ENCODE results near the gene NPIPB8. TPM values are rescaled to one million over a fixed set of nuclear protein-coding genes. Genes with fewer than 3 reads are reported as not detected.
"Not testable (repeated sequence)": the region's sequence is repeated elsewhere in the genome, so short reads cannot be mapped to it uniquely, and the experiment has no call there.

Gene NPIPB8
- total and polyA plus RNA-seq, 9 of the 15 experiments (the other 6 are each of a cell fraction or from before 2014, with no cell fraction given) = 0.16 TPM; not detected in 8

DNA sequence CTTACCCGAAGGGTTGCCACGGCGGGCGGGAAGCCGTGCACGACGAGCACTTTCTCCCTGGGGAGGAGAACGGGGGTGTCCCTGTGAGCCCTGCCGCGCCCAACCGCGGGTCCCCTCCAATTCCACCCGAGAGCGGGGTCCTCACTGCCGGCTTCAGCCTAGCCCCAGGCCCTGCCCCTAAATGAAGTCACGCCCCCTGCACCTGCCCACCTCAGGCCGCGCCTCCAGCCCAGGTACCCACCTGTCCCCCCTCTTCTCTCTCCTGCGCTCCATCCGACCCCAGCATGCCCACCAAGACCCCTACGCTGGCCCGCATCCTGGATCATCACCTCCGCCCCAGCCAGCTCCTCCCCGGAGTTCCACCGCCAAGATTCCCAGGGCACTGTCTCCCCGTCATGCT lies 24.0 kb upstream of the NPIPB8 start:
- DNase-seq (ENCODE audit: extremely low read depth in 1 of 4, low spot score in 3 of 4); H4K20me1 ChIP-seq (replicated peaks; ENCODE audit: control insufficient read depth, insufficient read depth, low read length); H3K27me3 ChIP-seq (ENCODE audit: control insufficient read depth in 2 of 2, insufficient read depth in 2 of 2, low read length in 2 of 2); FAIRE-seq; H3K9ac ChIP-seq (ENCODE audit: insufficient read depth in 1 of 2, low read depth in 2 of 2, low read length in 2 of 2); H3K79me2 ChIP-seq (ENCODE audit: control insufficient read depth, insufficient read depth, low read length); H2AFZ ChIP-seq (ENCODE audit: low read depth, low read length); H3K9me1 ChIP-seq (ENCODE audit: control insufficient read depth, insufficient read depth, low read length); intact Hi-C loops (cut with micrococcal nuclease); POLR2A ChIA-PET; H3K36me3 ChIP-seq (ENCODE audit: control insufficient read depth, insufficient read depth, low read length); H3K4me2 ChIP-seq (ENCODE audit: insufficient read depth, low read length); BruUV-seq (replicated peaks); H3K9me3 ChIP-seq (replicated peaks; ENCODE audit: control insufficient read depth, insufficient read depth, low read depth, low read length); H3K4me3 ChIP-seq; ATAC-seq; CTCF ChIA-PET (ENCODE audit: low intra/inter-chr PET ratio); H3K27ac ChIP-seq (ENCODE audit: extremely low read depth, low read depth, low read length): not testable (repeated sequence)
- in situ Hi-C loops (cut with MboI) = loop anchor here (25.0 kb wide), 4 partner anchors 98 to 1598 kb away; partner anchors contain the start of genes EIF3C and EIF3CL
- H3K4me1 ChIP-seq (replicated peaks in 1 of 2; ENCODE audit: control insufficient read depth in 2 of 2, insufficient read depth in 2 of 2, low read length in 2 of 2) = peaks cover 6 to 15% of the 10 kb centered on the region in 2 experiments; a peak in 3 of 5 replicates
- WGBS (ENCODE audit: insufficient coverage, low coverage, missing lambda C conversion rate) = 33% methylated on average over 3 of the region's 26 CpGs

GRCh38 chr16:28614561-28614960 lies 23.3 kb upstream of the NPIPB8 start:
- in situ Hi-C loops (cut with MboI) = loop anchor here (25.0 kb wide), 4 partner anchors 98 to 1598 kb away; partner anchors contain the start of genes EIF3C and EIF3CL
- H3K27ac ChIP-seq (ENCODE audit: extremely low read depth, low read depth, low read length); H3K9ac ChIP-seq (ENCODE audit: insufficient read depth in 1 of 2, low read depth in 2 of 2, low read length in 2 of 2): not testable (repeated sequence)

More at GRCh38 chr16:28614561-28614960, 23.3 kb upstream of the NPIPB8 start:
- DNase-seq (ENCODE audit: extremely low read depth in 1 of 4, low spot score in 3 of 4); H3K9me3 ChIP-seq (replicated peaks; ENCODE audit: control insufficient read depth, insufficient read depth, low read depth, low read length); H3K9me1 ChIP-seq (ENCODE audit: control insufficient read depth, insufficient read depth, low read length); H3K79me2 ChIP-seq (ENCODE audit: control insufficient read depth, insufficient read depth, low read length); H3K4me1 ChIP-seq (replicated peaks in 1 of 2; ENCODE audit: control insufficient read depth in 2 of 2, insufficient read depth in 2 of 2, low read length in 2 of 2); POLR2A ChIA-PET; H3K27me3 ChIP-seq (ENCODE audit: control insufficient read depth in 2 of 2, insufficient read depth in 2 of 2, low read length in 2 of 2); BruUV-seq (replicated peaks); H3K4me3 ChIP-seq; intact Hi-C loops (cut with micrococcal nuclease); H3K4me2 ChIP-seq (ENCODE audit: insufficient read depth, low read length); H4K20me1 ChIP-seq (replicated peaks; ENCODE audit: control insufficient read depth, insufficient read depth, low read length); CTCF ChIA-PET (ENCODE audit: low intra/inter-chr PET ratio); ATAC-seq; FAIRE-seq; H3K36me3 ChIP-seq (ENCODE audit: control insufficient read depth, insufficient read depth, low read length); H2AFZ ChIP-seq (ENCODE audit: low read depth, low read length): not testable (repeated sequence)
- 22% methylated on average over 9 of the region's 16 CpGs for WGBS (ENCODE audit: insufficient coverage, low coverage, missing lambda C conversion rate)

Measured in K562 (cell line).